MM.1S (cell line): ENCODE measurements around the gene VTN.

Source experiments
- CTCF ChIP-seq: fragments of 300-600 bp; sonication (generic); IDR thresholded peaks from 2 replicates; pipeline ENCODE4 v1.5.1; 2016; ENCODE audit warnings: antibody characterized with exemption, low read length, mixed read lengths
- EZH2 ChIP-seq: fragments of 300-600 bp; sonication (generic); optimal IDR thresholded peaks from 2 replicates; pipeline ENCODE3; 2017; ENCODE audit warnings: low read depth, mild to moderate bottlenecking, antibody characterized with exemption, low read length, mixed read lengths

GRCh38 chr17:28415886-28416285 is 45.8 kb upstream of the VTN start:
- TF ChIP-seq CTCF, result no peak
- no peak for TF ChIP-seq EZH2
